Lower leg skin (tissue), 4 donors: ENCODE measurements around the gene CXorf65. TPM values are rescaled to one million over a fixed set of nuclear protein-coding genes. Genes with fewer than 3 reads are reported as not detected.

Experiments used
- DNase-seq, 2 donors: peaks; one replicate each; pipeline ENCODE4 v3.0.0-alpha.2; 2019; ENCODE audit warnings: low spot score in 2 of 2
- H3K4me3 ChIP-seq: fragments of 200-600 bp; sonication (generic); 2 replicates; pipeline ENCODE4 v1.5.1; 2017; ENCODE audit warnings: mild to moderate bottlenecking, low read depth; ENCODE audit not compliant: poor library complexity, severe bottlenecking
- CTCF ChIP-seq, 3 donors: fragments of 450-650 bp; IDR thresholded peaks; one replicate each; pipeline ENCODE4 v1.5.1; 2016; ENCODE audit warnings: antibody characterized with exemption in 3 of 3, mild to moderate bottlenecking in 3 of 3, moderate library complexity in 2 of 3
- POLR2A ChIP-seq, 2 donors: fragments of 450-650 bp; IDR thresholded peaks; one replicate each; pipeline ENCODE4 v1.6.1; 2016 to 2017; ENCODE audit warnings: antibody characterized with exemption in 2 of 2, mild to moderate bottlenecking in 1 of 2, moderate library complexity in 1 of 2
- WGBS, 2 donors: methylation state at CpG; one replicate each; pipeline ENCODE4 v1.1.5; 2018; 5-methylcytosine and 5-hydroxymethylcytosine counted together
- intact Hi-C: fragments of 100-400 bp; cut with DNase I; formaldehyde crosslinking; loops from one replicate; pipeline ENCODE4 v1.15.0; 2023; ENCODE audit warnings: low total_unique reads
- total RNA-seq, 4 donors: library from RNA; depleted of rRNA; stranded (reverse); fragments of >200 nt; gene quantifications; one replicate each; pipeline ENCODE4 v1.1.0, GENCODE V29; 2016

The CXorf65 gene
- total RNA-seq, 4 donors from 2014 or later: 1.9 TPM; not detected in 3

GRCh38 chrX:71060127-71060526 lies 46.4 kb downstream of the CXorf65 start:
- intact Hi-C loops: no loop called here
- no peak for DNase-seq
- no peak overlapping the region for H3K4me3 ChIP-seq
- TF ChIP-seq CTCF (IDR thresholded peaks at IDR 0.05) (no peak), POLR2A (IDR thresholded peaks at IDR 0.05) (no peak)

GRCh38 chrX:71057848-71058530 lies 48.6 kb downstream of the CXorf65 start:
- 58 to 62% methylated on average over 3 of the region's 3 CpGs for WGBS, 2 donors
- TF ChIP-seq POLR2A (IDR thresholded peaks at IDR 0.05) (no peak), CTCF (IDR thresholded peaks at IDR 0.05) (no peak)
- DNase-seq: no peak
- H3K4me3 ChIP-seq: no peak overlapping the region
- intact Hi-C loops: no loop called here

GRCh38 chrX:71056867-71057266 lies 49.7 kb downstream of the CXorf65 start:
- intact Hi-C loops: no loop called here
- H3K4me3 ChIP-seq: no peak overlapping the region
- no peak for TF ChIP-seq CTCF (IDR thresholded peaks at IDR 0.05)
- no peak for TF ChIP-seq POLR2A (IDR thresholded peaks at IDR 0.05)
- DNase-seq: no peak

Other genes starting within 250 kb of the CXorf65 start
- not detected for gene TEX11, start 198.0 kb downstream of the CXorf65 start, total RNA-seq
- gene SLC7A3, start 175.6 kb downstream of the CXorf65 start, total RNA-seq: not detected
- gene SNX12, start 38.4 kb downstream of the CXorf65 start, total RNA-seq: 100 to 1,000 TPM in 1 of 4 donors, 10 to 100 TPM in 3; 55.0 to 102 (median 70.4) TPM
- gene FOXO4, start 10.9 kb downstream of the CXorf65 start, total RNA-seq: 10 to 100 TPM; 17.7 to 29.9 (median 23.3) TPM
- 10 to 100 TPM in 2 of 4 donors, 1 to 10 TPM in 2; 7.0 to 19.8 (median 10.6) TPM for gene IL2RG, start 4.8 kb upstream of the CXorf65 start, total RNA-seq
- gene MED12, start 11.9 kb upstream of the CXorf65 start, total RNA-seq: 10 to 100 TPM; 27.3 to 42.9 (median 31.7) TPM
- under 1 TPM; 0.21 to 0.52 (median 0.43) TPM for gene NLGN3, start 38.1 kb upstream of the CXorf65 start, total RNA-seq
- gene GJB1, start 116.5 kb upstream of the CXorf65 start, total RNA-seq: 1 to 10 TPM in 2 of 4 donors, under 1 TPM in 2; 0.19 to 2.4 (median 1.5) TPM
- gene ZMYM3, start 147.4 kb upstream of the CXorf65 start, total RNA-seq: 10 to 100 TPM; 12.4 to 17.5 (median 15.0) TPM
- gene NONO, start 176.9 kb upstream of the CXorf65 start, total RNA-seq: 100 to 1,000 TPM; 166 to 216 (median 191) TPM
- 1 to 10 TPM in 1 of 4 donors, under 1 TPM in 2, not detected in 1; 0.16 to 1.9 (median 0.21) TPM for gene ITGB1BP2, start 195.0 kb upstream of the CXorf65 start, total RNA-seq